PFSK-1 (cell line): ENCODE measurements around the gene UCHL3. TPM values are rescaled to one million over a fixed set of nuclear protein-coding genes. Genes with fewer than 3 reads are reported as not detected.
A peak's percentile ranks its signal among the peaks of the same experiment; 100 is the strongest.

Source experiments
- FOXP2 ChIP-seq: optimal IDR thresholded peaks from 2 replicates; pipeline ENCODE3; 2011; ENCODE audit warnings: borderline replicate concordance, control low read depth, inconsistent platforms; ENCODE audit not compliant: insufficient read depth; ENCODE audit errors: extremely low read length, extremely low read depth
- POLR2AphosphoS5 ChIP-seq: IDR thresholded peaks from 2 replicates; pipeline ENCODE4 v1.6.1; 2012; ENCODE audit warnings: low read depth, mild to moderate bottlenecking, control low read depth, low read length, moderate library complexity
- REST ChIP-seq, 2 experiments: IDR thresholded peaks; 2 replicates each; pipeline versions ENCODE4 v1.6.1 to v1.8.0; 2011 to 2012; ENCODE audit warnings: low read depth in 2 of 2, low read length in 2 of 2, control low read depth in 1 of 2, inconsistent platforms in 1 of 2, mild to moderate bottlenecking in 1 of 2, moderate library complexity in 1 of 2; ENCODE audit not compliant: insufficient read depth in 1 of 2
- SIN3A ChIP-seq: IDR thresholded peaks from 2 replicates; pipeline ENCODE4 v1.6.1; 2012; ENCODE audit warnings: mild to moderate bottlenecking, low read length, moderate library complexity, borderline replicate concordance; ENCODE audit not compliant: insufficient read depth
- TAF1 ChIP-seq: IDR thresholded peaks from 2 replicates; pipeline ENCODE4 v1.6.1; 2012; ENCODE audit warnings: low read length, control low read depth, borderline replicate concordance; ENCODE audit not compliant: insufficient read depth
- polyA plus RNA-seq: library from polyadenylated mRNA; unstranded; fragments of >200 nt; gene quantifications from one replicate; pipeline ENCODE4 v1.2.1, GENCODE V29; 2012; ENCODE audit warnings: low read depth, missing spikeins; ENCODE audit not compliant: insufficient read length

Gene UCHL3
- 20.5 TPM for polyA plus RNA-seq

GRCh38 chr13:75549262-75550158 is at the start of gene UCHL3:
UCHL3 (plus strand) TSS chr13:75549791; CDS start chr13:75549821, 30 bp downstream.
- 0 out of 2 replicates have a peak, but pooled peaks have one; percentile 10 for TF ChIP-seq SIN3A
- TF ChIP-seq FOXP2 = peak; percentile 65
- TF ChIP-seq POLR2AphosphoS5 = peak; percentile 69
- TF ChIP-seq TAF1 = no peak
- TF ChIP-seq REST (IDR thresholded peaks at IDR 0.05; ENCODE audit: insufficient read depth in 1 of 2, low read depth in 2 of 2, low read length in 2 of 2) = no peak

- TF ChIP-seq REST (IDR thresholded peaks at IDR 0.05; ENCODE audit: insufficient read depth in 1 of 2, low read depth in 2 of 2, low read length in 2 of 2) (no peak), TAF1 (no peak), SIN3A (no peak), FOXP2 (no peak), POLR2AphosphoS5 (no peak)
Observed at GRCh38 chr13:75505327-75505726, 44.3 kb upstream of the UCHL3 start.

GRCh38 chr13:75506018-75506417 is 43.6 kb upstream of the UCHL3 start:
- TF ChIP-seq SIN3A (no peak), POLR2AphosphoS5 (no peak), TAF1 (no peak), FOXP2 (no peak), REST (IDR thresholded peaks at IDR 0.05; ENCODE audit: insufficient read depth in 1 of 2, low read depth in 2 of 2, low read length in 2 of 2) (no peak)

GRCh38 chr13:75507027-75508001 is 42.3 kb upstream of the UCHL3 start:
- TF ChIP-seq FOXP2 (no peak), TAF1 (no peak), REST (IDR thresholded peaks at IDR 0.05; ENCODE audit: insufficient read depth in 1 of 2, low read depth in 2 of 2, low read length in 2 of 2) (no peak), SIN3A (no peak), POLR2AphosphoS5 (no peak)
